GM10266 (cell line): Measurements from ENCODE around the gene CD93.

ENCODE experiments used
- DNase-seq: peaks from one replicate; pipeline ENCODE4 v3.0.0; 2012; ENCODE audit errors: extremely low spot score
- TF ChIP-seq, protein P1 (sequence below): IDR thresholded peaks from 2 replicates; pipeline ENCODE4 v1.5.1; 2012; ENCODE audit warnings: mild to moderate bottlenecking, low read depth; ENCODE audit not compliant: control insufficient read depth, insufficient read depth; ENCODE audit errors: missing control alignments

CD93 gene

DNA sequence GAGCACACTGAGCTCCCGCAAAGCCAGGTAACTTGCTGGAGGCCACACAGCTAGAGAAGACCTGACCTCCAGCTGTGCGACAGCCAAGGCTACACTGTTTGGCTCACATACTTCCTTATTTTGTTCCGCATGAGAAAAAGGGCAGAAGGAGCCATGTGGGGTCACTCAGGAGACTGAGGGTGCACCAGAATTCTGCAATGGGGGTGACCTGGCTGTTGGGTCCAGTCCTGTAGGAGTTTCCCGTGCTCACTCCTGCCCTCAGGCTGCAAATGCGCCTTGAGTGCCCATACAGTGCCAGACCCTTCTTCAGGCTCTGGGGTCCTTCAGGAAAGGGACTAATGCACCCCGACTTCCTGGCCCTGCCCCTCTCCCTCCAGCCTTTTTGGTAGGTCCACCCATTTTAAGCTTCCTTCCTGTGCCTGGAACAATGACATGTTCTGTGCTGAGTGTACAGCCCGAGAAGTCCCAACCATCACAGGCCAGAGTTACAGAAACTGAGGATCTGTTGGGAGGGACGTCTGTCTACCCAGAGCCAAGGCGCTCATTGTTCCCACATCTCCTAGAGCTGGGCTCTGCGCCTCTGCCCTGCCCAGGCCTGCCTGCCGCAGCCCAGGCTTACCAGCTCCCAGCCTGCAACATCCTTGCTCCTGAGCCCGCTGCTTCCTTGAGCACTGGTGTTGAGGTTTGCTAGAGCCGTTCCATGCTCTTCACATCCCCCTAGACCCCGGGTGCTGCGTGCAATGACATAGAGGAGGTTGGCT is 33.5 kb upstream of the CD93 start:
- DNase-seq = no peak
- TF ChIP-seq, protein P1, sequence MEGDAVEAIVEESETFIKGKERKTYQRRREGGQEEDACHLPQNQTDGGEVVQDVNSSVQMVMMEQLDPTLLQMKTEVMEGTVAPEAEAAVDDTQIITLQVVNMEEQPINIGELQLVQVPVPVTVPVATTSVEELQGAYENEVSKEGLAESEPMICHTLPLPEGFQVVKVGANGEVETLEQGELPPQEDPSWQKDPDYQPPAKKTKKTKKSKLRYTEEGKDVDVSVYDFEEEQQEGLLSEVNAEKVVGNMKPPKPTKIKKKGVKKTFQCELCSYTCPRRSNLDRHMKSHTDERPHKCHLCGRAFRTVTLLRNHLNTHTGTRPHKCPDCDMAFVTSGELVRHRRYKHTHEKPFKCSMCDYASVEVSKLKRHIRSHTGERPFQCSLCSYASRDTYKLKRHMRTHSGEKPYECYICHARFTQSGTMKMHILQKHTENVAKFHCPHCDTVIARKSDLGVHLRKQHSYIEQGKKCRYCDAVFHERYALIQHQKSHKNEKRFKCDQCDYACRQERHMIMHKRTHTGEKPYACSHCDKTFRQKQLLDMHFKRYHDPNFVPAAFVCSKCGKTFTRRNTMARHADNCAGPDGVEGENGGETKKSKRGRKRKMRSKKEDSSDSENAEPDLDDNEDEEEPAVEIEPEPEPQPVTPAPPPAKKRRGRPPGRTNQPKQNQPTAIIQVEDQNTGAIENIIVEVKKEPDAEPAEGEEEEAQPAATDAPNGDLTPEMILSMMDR = no peak

DNA sequence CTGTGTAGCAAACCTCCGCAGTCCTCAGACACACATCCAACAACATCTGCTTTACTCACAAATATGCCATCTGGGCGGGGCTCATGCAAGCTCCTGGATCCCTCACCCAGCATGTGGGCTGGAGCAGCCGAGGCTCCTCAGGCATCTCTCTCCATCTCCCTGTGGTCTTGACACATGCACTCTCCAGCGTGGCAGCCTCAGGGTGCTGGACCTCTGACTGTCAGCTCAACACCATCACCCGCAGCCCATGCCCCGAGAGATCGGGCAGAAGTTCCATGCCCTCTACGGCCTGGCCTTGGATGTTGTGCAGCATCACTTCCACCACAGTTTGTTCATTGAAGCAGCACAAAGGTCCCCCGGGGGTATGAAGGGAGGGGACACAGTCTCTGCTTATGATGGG is 32.6 kb upstream of the CD93 start:
- TF ChIP-seq, protein P1 = no peak
- no peak for DNase-seq

DNA sequence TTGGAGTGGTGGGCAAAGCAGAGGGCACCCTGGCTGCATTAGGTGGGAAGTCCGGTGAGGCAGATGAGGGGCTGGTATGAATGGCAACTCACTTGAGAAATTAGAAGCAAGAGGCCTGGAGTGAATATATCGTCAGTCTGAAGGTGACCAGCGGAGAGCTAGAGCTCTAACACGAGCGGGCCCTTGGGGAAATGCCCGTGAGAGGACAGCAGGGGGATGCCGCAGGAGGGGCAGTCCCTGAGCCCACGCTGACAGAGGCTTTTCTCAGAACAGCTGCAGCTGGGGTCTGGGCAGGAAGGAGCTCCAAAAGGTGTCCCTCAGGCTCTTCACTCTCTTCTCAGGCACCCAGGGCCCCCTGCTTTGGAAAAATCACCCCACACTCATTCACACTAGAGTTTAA is 32.0 kb upstream of the CD93 start:
- TF ChIP-seq, protein P1 = no peak
- DNase-seq = peak; percentile 33

DNA sequence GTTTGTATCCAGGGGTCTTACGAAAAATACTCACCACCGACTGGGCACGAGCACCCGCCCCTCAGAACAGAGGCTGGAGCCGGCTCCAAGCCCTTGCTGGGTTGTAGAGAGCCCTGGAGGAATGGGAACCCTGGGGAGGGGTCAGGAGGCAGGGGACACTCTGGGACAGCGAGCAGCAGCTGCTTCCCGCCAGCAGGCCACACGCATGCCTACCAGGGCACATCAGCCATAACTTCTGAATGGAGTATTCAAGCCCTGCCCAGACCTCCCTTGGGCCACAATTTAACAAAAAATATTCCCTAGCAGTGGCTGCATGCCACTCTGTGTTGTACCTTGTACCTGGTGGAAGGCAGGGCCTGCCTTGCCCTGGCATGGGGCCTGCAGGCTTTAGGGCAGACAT is 31.6 kb upstream of the CD93 start:
- DNase-seq = no peak
- TF ChIP-seq, protein P1 = no peak

DNA sequence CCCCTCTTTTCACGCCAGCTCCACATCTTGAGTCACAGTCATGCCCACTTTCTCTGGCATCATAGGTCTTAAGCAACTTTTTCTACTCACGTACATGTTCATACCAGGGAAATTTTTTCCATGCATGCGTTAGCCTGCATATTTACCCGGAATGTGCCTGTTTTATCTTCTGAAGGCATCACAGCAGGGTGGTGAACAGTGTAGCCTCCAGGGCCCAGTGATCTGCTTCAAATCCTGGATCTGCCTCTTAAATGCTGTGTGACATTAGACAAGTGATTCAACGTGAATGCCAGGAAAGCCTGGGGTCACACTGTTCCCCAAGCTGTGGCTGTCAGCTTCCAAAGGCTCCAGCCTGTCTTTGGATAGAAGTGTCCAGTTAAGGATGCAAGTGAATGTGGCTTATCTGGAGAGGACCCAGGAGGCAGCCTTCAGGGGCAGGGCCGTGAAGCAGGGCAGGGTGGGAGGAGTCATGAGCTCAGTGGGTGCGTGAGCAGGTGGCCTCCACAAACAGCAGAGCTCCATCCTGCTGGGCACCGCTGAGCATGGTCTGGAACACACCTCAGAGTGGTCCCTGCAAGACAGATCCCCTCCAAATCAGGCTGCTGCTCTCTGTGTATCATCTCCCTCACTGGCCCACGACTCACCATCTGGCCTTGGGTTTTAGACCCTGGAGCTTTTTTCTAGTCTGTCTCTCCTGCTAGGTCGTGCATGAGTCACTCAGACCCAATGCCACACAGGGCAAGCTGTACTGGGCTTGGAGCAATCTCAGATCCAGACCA is 30.4 kb upstream of the CD93 start:
- TF ChIP-seq, protein P1 = no peak
- no peak for DNase-seq

DNA sequence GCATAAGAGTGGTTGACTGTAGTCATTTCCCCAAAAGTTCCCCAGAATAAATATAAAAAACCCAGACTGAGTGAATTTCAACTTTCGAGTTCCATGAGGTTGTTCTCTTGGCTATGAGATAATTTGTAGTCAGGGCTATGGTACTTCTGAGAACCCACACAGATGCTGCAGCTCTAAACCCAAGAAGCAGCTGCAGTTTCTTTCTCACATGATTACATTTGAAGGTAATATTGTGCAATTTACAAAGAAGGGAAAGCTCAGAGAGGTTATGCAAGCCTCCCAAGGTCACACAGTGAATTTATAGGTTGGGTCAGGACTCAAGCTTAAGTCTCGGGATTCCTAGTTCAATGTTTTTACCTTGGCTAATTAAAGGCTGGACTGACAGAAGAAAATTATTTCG is 29.7 kb upstream of the CD93 start:
- TF ChIP-seq, protein P1 = no peak
- DNase-seq = peak; percentile 30
